Femur (tissue), 1 donor: ENCODE data around the gene CTBS.
"Not testable (repeated sequence)": the region's sequence is repeated elsewhere in the genome, so short reads cannot be mapped to it uniquely, and the experiment has no call there.

Experiments used
- DNase-seq: peaks from one replicate; pipeline ENCODE4 v3.0.0-alpha.2; 2017

The CTBS gene

GRCh38 chr1:84573967-84574842 lies at the start of gene CTBS:
Gene CTBS, minus strand, starts transcription at chr1:84574440. Its CDS starts 25 bp downstream, at chr1:84574415.
- DNase-seq: peak; percentile 93

GRCh38 chr1:84621553-84621952 lies 47.3 kb upstream of the CTBS start:
- no peak for DNase-seq

GRCh38 chr1:84620720-84621313 lies 46.6 kb upstream of the CTBS start:
- DNase-seq: peak; percentile 83

GRCh38 chr1:84619383-84620102 lies 45.3 kb upstream of the CTBS start:
- no peak for DNase-seq

GRCh38 chr1:84617349-84617748 lies 43.1 kb upstream of the CTBS start:
- no peak for DNase-seq

GRCh38 chr1:84615790-84616189 lies 41.5 kb upstream of the CTBS start:
- no peak for DNase-seq

GRCh38 chr1:84613887-84614286 lies 39.6 kb upstream of the CTBS start:
- DNase-seq: no peak

- DNase-seq: no peak
Measured at GRCh38 chr1:84613026-84613425, 38.8 kb upstream of the CTBS start.

GRCh38 chr1:84611796-84612195 lies 37.6 kb upstream of the CTBS start:
- DNase-seq: no peak

GRCh38 chr1:84611091-84611490 lies 36.9 kb upstream of the CTBS start:
- DNase-seq: no peak

GRCh38 chr1:84606977-84607376 lies 32.7 kb upstream of the CTBS start:
- no peak for DNase-seq

- DNase-seq: no peak
Measured at GRCh38 chr1:84605157-84605556, 30.9 kb upstream of the CTBS start.

GRCh38 chr1:84603941-84604830 lies 29.9 kb upstream of the CTBS start:
- DNase-seq: no peak

GRCh38 chr1:84603223-84603622 lies 29.0 kb upstream of the CTBS start:
- DNase-seq: no peak

- no peak for DNase-seq
Measured at GRCh38 chr1:84600796-84601195, 26.6 kb upstream of the CTBS start.

- no peak for DNase-seq
Measured at GRCh38 chr1:84598846-84599741, 24.9 kb upstream of the CTBS start.

- DNase-seq: no peak
Measured at GRCh38 chr1:84598418-84598817, 24.2 kb upstream of the CTBS start.

- DNase-seq: no peak
Measured at GRCh38 chr1:84597011-84597410, 22.8 kb upstream of the CTBS start.

GRCh38 chr1:84594959-84595358 lies 20.7 kb upstream of the CTBS start:
- DNase-seq: not testable (repeated sequence)

GRCh38 chr1:84587099-84587498 lies 12.9 kb upstream of the CTBS start:
- no peak for DNase-seq

GRCh38 chr1:84585803-84586202 lies 11.6 kb upstream of the CTBS start:
- no peak for DNase-seq

- DNase-seq: no peak
Measured at GRCh38 chr1:84584126-84584525, 9.9 kb upstream of the CTBS start.
